Measurements from ENCODE around the gene COQ7. TPM values are rescaled to one million over a fixed set of nuclear protein-coding genes. Genes with fewer than 3 reads are reported as not detected.

COQ7 gene
- total RNA-seq, 3 donors from 2014 or later (not counting 1 experiment from before 2014, with no cell fraction given), result 16.3 to 17.9 (median 17.1) TPM

DNA sequence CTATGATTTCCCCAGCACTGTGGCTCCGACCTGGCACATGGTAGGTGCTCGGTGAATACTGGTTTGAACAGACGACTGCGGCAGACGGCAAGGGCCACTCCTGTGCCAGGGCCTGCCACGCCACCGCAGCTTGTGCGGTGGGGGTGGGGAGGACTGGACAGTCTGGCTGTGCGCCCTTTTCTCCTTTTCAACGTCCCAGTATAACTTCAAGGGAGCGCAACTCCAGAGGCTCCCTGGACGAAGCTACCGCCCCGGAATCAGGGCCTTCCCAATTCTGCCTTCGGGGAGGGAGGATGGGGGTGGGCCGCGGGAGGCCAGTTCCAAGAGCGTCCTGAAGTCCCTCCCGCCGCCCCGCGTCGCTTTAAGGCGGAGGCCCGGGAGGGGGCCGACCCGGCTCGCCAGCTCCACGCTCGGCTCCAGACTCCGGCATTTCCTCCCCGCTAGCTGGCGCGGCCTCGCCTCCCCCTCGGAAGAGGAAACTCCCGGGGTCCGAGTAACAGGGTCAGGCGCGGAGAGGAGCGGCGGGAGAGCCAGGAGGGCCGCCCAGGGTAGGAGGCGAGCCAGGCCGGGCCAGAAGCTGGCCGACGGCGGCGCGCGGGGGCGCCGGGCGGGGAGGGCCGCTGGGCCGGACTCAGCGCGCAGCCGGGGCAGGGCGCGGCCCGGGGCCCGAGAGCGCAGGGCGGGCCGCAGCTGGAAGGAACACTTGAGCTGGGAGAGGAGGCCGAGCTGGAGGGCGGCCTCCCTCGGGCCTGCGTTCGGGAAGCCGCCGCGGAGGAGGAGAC, 46.4 kb downstream of the COQ7 start, which contains the start of gene ITPRIPL2:
ITPRIPL2 (plus strand) TSS at position 388 of the 782 bp plus-strand sequence. CDS start 498 bp downstream, outside the sequence.
- TF ChIP-seq, protein P1, sequence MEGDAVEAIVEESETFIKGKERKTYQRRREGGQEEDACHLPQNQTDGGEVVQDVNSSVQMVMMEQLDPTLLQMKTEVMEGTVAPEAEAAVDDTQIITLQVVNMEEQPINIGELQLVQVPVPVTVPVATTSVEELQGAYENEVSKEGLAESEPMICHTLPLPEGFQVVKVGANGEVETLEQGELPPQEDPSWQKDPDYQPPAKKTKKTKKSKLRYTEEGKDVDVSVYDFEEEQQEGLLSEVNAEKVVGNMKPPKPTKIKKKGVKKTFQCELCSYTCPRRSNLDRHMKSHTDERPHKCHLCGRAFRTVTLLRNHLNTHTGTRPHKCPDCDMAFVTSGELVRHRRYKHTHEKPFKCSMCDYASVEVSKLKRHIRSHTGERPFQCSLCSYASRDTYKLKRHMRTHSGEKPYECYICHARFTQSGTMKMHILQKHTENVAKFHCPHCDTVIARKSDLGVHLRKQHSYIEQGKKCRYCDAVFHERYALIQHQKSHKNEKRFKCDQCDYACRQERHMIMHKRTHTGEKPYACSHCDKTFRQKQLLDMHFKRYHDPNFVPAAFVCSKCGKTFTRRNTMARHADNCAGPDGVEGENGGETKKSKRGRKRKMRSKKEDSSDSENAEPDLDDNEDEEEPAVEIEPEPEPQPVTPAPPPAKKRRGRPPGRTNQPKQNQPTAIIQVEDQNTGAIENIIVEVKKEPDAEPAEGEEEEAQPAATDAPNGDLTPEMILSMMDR (IDR thresholded peaks at IDR 0.05), result no peak
- Mint-ChIP-seq H3K36me3 (no peaks in the 10 kb centered on the region), H3K4me1 (peaks cover under 1 to 14% of the 10 kb centered on the region in 2 donors), H3K27ac (no peak within 1 kb of the TSS), H3K27me3 (ENCODE audit: low read depth in 2 of 2) (peaks cover 18 to 37% of the 10 kb centered on the region in 2 donors), H3K9me3 (no peaks in the 10 kb centered on the region), H3K4me3 (no peak within 1 kb of the TSS)
- WGBS (ENCODE audit: insufficient coverage), result 5% methylated on average over 73 of the region's 74 CpGs
- ATAC-seq (peak in 2 of 3 donors; percentile 32 to 38), DNase-seq (peak in 1 of 2 donors; percentile 21)
- intact Hi-C loops (cut with micrococcal nuclease), result no loop called here
- Histone ChIP-seq H3K27ac (ENCODE audit: low read length) (no peak within 1 kb of the TSS), H3K4me1 (ENCODE audit: control insufficient read depth, insufficient read depth, low read length) (peaks cover 25% of the 10 kb centered on the region), H3K9me3 (ENCODE audit: control insufficient read depth, insufficient read depth, low read length) (no peaks in the 10 kb centered on the region), H3K27me3 (ENCODE audit: control insufficient read depth, insufficient read depth, low read length) (no peaks in the 10 kb centered on the region), H3K36me3 (ENCODE audit: control insufficient read depth, insufficient read depth, low read length) (no peaks in the 10 kb centered on the region), H3K4me3 (ENCODE audit: low read length) (peak within 1 kb of the TSS; percentile 17)

- ATAC-seq, result no peak
Observed at GRCh38 chr16:19114359-19115147, 47.1 kb downstream of the COQ7 start.

DNA sequence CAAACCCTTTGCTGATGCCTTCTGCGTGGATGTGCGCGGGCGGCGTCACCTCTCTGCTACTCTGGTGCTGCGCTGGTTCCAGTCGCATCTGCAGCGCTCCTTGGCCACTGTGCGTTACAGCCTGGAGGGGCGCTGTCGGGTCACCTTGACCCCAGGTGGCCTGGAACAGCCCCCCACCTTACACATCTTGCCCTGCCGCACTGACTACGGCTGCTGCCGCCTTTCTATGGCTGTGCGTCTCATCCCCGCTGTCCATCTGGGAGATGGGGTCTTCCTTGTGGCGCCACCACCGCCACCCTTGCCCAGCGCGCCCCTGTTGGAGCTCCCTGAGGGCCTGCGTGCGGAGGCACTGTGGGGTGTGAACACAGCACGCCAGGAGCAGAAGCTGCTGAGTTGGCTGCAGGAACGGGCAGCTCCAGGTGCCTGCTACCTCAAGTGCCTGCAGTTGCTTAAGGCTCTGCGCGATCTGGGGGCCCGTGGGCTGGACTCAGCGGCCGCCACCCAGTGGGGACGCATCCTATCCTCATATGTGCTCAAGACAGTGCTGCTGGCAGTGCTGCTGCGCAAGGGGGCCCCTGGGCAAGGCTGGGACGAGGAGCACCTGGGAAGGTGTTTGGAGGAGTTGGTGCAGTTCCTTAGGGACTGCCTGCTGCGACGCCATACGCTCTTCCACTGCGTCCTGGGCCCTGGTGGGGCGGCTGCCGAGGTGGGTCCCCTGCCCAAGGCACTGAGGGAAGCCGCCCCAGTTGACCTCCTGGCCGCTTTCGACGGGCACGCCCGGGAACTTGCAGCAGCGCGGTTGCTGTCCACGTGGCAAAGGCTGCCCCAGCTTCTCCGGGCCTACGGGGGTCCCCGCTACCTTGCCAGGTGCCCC, 48.0 kb downstream of the COQ7 start:
- DNase-seq (no peak), ATAC-seq (no peak)
- Mint-ChIP-seq H3K9me3 (no peaks in the 10 kb centered on the region), H3K27ac (no peak overlapping the region), H3K4me3 (no peak overlapping the region), H3K27me3 (ENCODE audit: low read depth in 2 of 2) (peaks cover 20 to 42% of the 10 kb centered on the region in 2 donors), H3K4me1 (peaks cover 6 to 19% of the 10 kb centered on the region in 2 donors), H3K36me3 (no peaks in the 10 kb centered on the region)
- Histone ChIP-seq H3K4me3 (ENCODE audit: low read length) (no peak overlapping the region), H3K27me3 (ENCODE audit: control insufficient read depth, insufficient read depth, low read length) (no peaks in the 10 kb centered on the region), H3K9me3 (ENCODE audit: control insufficient read depth, insufficient read depth, low read length) (no peaks in the 10 kb centered on the region), H3K27ac (ENCODE audit: low read length) (no peak overlapping the region), H3K36me3 (ENCODE audit: control insufficient read depth, insufficient read depth, low read length) (no peaks in the 10 kb centered on the region), H3K4me1 (ENCODE audit: control insufficient read depth, insufficient read depth, low read length) (peaks cover 29% of the 10 kb centered on the region)
- TF ChIP-seq, protein P1 (IDR thresholded peaks at IDR 0.05), result no peak
- WGBS (ENCODE audit: insufficient coverage), result 95% methylated on average over 50 of the region's 50 CpGs
- intact Hi-C loops (cut with micrococcal nuclease), result no loop called here

More at GRCh38 chr16:19114359-19115147, 47.1 kb downstream of the COQ7 start:
- no peak overlapping the region for H3K4me3 ChIP-seq (ENCODE audit: low read length)
- Mint-ChIP-seq H3K36me3 (no peaks in the 10 kb centered on the region), H3K27me3 (ENCODE audit: low read depth in 2 of 2) (peaks cover 20 to 42% of the 10 kb centered on the region in 2 donors), H3K27ac (no peak overlapping the region), H3K4me1 (peaks cover 6 to 19% of the 10 kb centered on the region in 2 donors), H3K9me3 (no peaks in the 10 kb centered on the region), H3K4me3 (no peak overlapping the region)
- WGBS (ENCODE audit: insufficient coverage), result 39% methylated on average over 80 of the region's 80 CpGs
- no peaks in the 10 kb centered on the region for H3K36me3 ChIP-seq (ENCODE audit: control insufficient read depth, insufficient read depth, low read length)
- H3K4me1 ChIP-seq (ENCODE audit: control insufficient read depth, insufficient read depth, low read length), result peaks cover 29% of the 10 kb centered on the region
- H3K9me3 ChIP-seq (ENCODE audit: control insufficient read depth, insufficient read depth, low read length), result no peaks in the 10 kb centered on the region
- peak in 1 of 2 donors; percentile 27 for DNase-seq
- no peaks in the 10 kb centered on the region for H3K27me3 ChIP-seq (ENCODE audit: control insufficient read depth, insufficient read depth, low read length)
- no peak overlapping the region for H3K27ac ChIP-seq (ENCODE audit: low read length)
- intact Hi-C loops (cut with micrococcal nuclease), result no loop called here
- TF ChIP-seq, protein P1 (IDR thresholded peaks at IDR 0.05), result no peak

Data from natural killer cell (primary cell).